HG03439 (cell line): ENCODE results near the gene TK2.
"Not testable (repeated sequence)": the region's sequence is repeated elsewhere in the genome, so short reads cannot be mapped to it uniquely, and the experiment has no call there.

Experiments used
- ATAC-seq: cut with Tn5 transposase; IDR thresholded peaks from one replicate; pipeline ENCODE4 v1.9.1; 2021; ENCODE audit warnings: mild to moderate bottlenecking, moderate library complexity; ENCODE audit not compliant: unreplicated experiment

TK2 gene

DNA sequence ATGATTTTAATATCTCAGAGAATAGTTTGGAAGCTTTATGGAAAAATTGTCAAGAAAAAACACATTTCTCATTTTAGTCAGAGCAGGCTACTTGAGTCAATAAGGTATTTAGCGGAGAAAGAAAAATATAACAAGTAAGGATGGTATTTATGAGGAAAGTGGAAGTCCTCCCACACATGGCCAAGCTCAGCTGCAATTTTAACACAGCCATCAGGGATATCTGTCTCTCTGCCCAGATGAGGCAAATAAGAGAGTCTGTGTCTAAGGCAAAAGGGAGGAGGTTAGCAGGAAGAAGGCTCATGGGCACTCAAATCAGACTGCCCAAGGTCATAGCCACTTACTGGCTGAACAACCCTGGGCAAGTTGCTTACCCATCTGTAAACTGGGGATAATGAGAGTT lies 24.2 kb upstream of the TK2 start:
- no peak for ATAC-seq

DNA sequence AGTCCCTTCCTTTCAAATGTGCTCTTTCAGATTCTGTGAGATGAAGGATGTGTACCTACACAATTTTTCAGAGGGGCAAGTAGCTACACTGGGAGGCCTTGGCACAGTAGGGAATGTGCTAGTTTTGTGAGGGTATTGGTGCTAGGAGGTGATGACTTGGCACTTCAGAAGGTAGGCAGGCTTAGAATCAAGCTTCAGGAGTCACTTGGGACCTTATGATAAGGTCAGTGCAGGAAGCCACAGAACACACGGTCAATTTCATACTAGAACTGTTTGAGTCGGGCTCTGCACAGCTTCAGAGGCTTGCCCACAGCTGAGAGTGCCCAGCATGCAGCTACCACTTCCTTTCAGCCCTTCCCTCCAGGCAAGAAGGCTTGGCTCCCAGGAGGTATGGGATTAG lies 22.4 kb upstream of the TK2 start:
- ATAC-seq: no peak

DNA sequence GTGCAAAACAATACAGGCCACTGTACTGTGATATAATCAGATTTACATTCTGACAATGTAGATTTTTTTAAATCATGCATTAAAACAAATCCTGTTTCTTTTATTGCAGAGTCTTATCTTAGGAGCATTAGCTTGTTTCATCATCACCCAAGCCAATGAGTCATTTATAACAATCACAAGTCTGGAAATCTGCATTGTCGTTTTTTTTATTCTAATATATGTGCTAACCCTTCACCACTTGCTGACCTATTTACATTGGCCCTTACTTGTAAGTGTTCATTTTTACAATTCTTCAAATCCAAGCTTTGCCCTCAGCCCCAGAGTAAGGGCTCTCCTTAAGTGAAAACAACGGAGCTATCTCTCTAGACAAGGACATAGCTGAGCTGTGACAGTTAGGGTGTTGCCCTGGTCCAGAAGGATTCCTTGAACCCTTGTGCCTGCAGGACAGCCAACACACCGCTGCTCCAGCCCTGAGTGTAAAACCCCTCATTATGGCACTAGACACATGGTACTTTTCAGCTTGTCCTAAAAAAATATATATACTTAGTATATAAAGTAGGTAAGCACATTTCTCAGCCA lies 20.0 kb upstream of the TK2 start:
- ATAC-seq: no peak

DNA sequence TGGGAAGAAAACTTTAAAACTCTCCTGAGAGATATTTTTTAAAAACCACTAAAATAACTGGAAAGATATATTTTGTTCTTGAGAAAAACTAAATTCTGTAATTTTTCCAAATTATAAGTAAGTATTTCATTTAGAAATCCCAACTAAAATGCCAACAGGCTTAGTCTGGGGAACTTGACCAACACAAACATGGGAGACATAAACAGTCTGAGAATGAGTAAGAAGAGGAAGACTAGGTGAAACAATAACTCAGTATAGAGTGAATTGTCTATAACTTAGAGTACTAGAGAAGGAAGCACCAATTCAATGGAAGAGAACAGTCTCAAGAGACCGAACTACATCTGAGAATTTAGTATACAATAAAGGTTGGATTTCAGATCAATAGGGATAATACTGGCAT lies 19.2 kb upstream of the TK2 start:
- no peak for ATAC-seq

DNA sequence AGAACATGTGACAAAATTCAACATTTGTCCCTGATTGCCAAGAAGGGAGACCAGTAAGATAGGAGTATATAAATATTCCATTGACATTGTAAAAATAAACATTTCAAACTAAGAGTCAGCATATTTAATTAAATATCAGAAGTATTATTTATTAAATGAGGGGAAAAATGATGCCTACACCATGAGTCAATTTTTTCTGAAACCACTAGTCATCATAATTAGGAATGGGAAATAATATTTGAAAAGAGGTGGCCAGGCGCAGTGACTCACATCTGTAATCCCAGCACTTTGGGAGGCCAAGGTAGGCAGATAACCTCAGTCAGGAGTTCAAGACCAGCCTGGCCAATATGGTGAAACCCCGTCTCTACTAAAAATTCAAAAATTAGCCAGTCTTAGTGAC lies 18.4 kb upstream of the TK2 start:
- no peak for ATAC-seq

DNA sequence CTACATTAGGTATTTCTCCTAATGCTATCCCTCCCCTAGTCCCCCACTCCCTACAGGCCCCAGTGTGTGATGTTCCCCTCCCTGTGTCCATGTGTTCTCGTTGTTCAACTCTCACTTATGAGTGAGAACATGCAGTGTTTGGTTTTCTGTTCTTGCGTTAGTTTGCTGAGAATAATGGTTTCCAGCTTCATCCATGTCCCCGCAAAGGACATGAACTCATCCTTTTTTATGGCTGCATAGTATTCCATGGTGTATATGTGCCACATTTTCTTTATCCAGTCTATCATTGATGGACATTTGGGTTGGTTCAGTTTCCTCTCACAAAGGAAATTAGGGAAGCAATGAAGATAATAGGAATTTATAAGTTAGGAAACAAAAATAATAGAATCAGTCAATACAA lies 17.3 kb upstream of the TK2 start:
- ATAC-seq: not testable (repeated sequence)

DNA sequence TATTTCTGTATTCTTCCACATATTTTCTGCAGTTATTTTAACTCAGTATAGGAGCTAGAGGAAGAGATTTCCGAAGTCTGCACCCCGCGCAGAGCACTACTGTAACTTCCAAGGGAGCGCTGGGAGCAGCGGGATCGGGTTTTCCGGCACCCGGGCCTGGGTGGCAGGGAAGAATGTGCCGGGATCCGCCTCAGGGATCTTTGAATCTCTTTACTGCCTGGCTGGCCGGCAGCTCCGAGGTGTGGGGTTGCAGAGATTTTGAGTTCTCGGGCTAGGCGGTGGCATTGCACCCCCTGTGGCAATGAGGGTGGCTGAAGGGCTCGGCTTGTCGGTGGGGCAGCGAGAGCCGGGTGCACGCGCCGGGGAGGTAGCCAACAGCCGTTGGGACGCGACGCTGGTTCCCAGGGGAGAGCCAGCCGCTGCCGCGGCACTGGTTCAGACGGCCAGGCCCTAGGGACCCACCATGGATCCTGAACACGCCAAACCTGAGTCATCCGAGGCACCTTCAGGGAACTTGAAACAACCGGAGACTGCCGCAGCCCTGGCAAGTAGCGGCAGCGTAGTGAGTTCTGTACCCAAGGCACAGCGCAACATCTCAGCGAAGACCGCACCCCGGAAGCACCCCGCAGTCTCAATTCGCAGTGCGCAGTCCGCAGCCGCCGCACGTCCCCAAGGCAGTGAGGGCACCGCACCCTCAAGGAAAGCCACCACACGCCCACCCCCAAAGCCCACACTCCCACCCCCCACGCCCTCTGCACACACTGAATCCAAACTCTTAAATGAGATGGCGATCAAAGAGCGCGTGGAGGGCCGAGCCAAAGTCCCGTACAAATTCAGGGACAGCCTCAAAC lies 16.4 kb upstream of the TK2 start, which contains the start of gene CMTM1:
Gene CMTM1 (plus strand): TSS at position 389 of the 851 bp plus-strand sequence. CDS start 75 bp downstream, at position 464.
- no peak for ATAC-seq

DNA sequence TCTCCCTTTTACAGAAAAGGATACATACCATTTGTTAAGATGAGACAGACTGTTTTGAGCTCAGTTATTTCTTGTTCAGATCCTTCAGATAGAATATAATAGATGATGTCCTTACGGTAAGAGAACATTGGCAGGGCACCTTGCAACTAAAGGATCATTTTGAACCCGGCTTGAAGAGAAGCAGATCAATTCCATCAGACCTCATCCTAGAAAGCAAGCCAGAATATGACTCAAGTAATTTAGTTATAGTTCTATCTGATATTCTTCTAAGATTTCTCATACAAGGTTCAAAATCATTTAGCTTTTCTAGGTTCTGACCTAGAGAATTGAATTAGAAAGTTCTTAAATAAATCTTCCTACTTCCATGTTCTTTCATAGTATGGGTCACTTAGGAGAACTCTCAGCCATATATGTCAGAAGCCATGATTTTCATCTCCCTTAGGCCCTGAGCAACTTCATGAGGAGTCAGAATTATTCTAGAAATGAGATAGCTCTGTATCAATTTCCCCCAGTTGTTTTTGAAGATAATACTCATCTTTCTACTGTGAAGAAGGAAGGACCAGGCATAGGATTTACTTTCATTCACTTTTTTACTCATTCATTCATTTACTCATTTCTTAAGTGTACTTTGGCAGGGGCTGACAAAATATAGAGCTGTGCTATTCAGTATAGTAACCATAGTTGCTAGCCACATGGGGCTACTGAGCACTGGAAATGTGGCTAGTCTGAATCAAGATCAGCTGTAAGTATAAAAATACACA lies 13.8 kb upstream of the TK2 start:
- ATAC-seq: no peak

DNA sequence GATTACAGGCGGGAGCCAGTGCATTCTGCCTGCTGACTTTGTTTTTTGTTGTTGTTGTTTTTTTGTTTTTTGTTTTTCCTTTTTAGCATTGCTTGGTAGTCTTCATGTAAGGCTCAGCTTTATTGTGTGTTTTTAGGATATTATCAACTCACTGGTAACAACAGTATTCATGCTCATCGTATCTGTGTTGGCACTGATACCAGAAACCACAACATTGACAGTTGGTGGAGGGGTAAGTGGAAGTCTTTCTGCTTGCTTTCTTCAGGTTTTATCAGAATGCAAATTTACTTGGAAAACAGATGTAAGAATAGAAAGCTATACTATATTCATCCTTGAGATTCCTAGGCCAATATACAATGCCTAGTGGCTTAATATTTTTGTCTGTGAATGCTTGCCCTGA lies 13.1 kb upstream of the TK2 start:
- no peak for ATAC-seq

DNA sequence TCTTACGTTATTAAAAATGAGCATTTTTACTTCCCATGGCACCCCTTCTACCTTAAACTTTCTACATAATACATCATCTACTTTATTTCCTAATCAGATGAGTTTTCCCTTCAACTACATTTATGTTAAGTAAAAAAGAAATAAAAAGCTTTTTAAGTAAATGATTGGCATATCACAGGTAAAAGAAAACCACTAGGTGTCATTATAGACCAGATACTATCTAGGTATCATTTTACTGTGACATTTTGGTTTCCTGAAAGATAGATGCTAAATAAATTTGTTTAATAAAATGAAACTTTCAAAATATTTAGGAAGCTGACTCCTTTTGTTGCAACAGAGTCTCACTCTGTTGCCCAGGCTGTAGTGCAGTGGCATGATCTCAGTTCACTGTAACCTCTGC lies 12.5 kb upstream of the TK2 start:
- ATAC-seq: no peak

DNA sequence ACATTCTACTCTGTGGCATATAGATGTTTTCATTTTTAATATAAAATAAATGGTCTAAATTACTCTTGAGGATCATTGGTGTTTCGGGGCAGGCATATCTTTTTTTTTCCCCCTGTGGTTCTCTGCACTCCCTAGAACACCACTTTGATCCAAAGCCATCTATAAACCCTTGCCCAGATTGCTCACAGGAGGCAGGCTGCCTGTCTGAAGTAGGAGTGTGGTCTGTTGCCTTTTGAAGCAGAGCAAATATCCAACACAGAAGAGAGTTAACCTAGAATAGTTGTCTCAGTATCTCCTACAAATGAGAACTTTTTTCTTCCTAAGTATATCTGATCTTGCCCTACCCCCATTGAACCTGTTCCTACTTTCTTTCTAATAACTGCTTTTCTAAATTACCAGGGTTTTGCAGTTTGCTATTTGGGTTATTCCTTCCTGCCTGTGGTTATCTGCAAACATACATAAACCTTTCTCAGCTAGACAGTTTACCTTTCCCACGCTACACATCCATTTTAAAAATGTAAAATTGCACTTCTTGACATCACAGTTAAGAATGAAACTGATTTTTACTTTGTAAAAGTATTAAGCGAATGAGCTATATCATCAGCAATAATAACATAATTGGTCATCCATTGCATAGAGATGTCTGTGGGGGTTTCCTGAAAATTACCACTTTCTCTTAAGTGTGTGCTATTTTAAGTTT lies 11.6 kb upstream of the TK2 start:
- no peak for ATAC-seq

DNA sequence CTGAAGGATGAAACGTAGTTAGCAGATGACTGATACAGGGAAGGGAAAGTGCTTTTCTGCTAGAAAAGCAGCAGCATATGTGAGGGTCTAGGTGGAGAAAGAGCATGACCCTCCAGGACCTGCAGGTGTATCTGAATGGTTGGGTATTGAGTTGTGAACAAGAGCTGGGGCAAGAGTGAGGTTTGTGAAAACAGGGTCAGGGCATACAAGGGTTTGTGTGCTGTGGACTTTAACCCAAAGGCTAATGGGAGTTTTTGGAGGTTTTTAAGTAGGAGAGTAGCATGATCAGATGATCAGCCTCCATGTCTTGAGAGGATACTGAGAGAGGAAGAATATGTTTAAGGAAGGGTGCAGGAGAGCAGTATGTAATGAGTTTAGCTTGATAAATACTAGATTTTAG lies 10.2 kb upstream of the TK2 start:
- no peak for ATAC-seq

DNA sequence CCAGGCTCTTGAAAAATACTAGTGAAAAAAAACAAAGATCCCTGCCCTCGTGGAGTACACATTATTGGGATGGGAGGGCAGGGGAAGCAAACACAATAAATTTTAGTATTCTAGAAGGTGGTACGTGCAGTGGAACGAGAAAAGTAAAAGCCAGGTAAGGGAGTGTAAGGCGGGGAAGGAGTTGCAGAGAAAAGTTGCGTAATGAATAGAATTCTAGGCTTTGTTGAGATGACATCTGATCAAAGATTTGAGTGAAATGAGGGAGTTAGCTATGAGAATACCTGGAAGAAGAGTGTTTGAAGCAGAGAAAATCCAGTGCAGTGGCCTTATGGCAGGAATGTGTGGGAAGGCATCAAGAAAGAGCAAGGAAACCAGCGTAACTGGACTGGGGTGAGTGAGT lies 4.6 kb upstream of the TK2 start:
- no peak for ATAC-seq

DNA sequence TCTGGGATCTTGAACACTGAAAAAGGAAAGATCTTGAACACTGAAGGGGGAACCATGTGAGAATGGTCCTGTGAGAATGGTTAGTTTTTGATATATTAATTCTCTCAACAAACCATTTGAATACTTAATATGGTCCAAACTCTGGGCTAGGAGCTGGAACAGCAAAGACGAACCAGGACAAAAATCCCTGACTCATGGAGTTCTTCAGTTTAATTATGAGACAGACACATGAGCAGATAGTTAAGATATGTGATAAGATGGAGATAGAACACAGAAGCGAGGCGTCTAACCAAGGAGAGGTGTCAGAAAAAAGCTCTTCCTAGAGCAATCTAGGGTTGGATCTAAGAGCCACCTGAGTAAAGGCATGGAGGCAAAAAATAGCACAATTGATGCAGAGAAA lies 4.1 kb upstream of the TK2 start:
- ATAC-seq: no peak

DNA sequence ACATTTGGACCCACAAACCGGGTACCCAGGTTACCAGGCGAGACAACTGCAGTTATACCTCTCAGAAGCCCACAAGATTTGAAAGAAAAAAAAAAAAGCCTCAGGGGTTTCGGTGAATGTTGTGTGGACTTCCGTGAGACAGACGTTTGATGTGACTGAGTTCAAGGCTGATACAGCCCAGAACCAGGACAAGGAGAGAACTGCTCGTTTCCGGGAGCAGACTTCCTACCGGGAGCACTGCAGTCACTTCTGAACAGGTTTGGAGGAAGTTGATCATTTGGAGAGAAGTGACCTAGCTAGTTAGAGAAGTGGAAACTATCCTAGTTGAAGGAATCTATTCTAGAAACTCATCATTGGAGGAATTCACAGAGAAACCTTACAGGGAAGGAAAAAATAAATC lies 3.3 kb upstream of the TK2 start:
- no peak for ATAC-seq

DNA sequence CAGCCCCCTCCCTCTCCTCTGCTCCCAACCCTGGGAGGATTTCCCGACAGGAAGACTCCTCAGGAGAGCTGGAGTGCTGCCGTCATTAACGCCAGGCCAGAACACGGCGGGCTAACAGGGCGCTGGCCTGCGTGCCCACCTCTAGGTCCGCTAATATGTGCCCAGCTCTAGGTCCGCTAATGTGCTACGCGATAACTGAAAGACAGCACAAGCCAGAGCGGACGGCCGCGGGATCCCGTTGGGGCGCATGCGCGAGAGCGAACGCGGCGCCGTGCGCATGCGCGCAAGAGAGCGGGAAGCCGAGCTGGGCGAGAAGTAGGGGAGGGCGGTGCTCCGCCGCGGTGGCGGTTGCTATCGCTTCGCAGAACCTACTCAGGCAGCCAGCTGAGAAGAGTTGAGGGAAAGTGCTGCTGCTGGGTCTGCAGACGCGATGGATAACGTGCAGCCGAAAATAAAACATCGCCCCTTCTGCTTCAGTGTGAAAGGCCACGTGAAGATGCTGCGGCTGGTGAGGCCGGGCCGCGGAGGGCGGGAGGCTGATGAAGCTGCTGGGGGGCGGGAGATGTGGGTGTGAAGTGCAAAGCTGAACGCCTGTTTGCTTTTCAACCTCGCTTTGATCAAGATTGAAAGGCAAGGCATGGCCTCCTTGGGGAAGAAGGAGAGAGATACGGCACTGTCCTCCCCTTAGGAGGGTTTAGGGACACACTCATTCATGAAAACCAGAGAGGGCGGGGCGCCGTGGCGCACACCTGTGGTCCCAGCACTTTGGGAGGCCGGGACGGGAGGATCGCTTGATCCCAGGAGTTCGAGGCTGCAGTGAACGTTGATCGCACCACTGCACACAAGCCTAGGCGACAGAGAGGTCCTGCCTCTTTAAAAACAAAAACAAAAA lies 2.6 kb upstream of the TK2 start, which contains the start of gene CKLF:
Gene CKLF (plus strand): TSS at position 291 of the 892 bp plus-strand sequence. CDS start 140 bp downstream, at position 431.
- peak; percentile 71 for ATAC-seq

DNA sequence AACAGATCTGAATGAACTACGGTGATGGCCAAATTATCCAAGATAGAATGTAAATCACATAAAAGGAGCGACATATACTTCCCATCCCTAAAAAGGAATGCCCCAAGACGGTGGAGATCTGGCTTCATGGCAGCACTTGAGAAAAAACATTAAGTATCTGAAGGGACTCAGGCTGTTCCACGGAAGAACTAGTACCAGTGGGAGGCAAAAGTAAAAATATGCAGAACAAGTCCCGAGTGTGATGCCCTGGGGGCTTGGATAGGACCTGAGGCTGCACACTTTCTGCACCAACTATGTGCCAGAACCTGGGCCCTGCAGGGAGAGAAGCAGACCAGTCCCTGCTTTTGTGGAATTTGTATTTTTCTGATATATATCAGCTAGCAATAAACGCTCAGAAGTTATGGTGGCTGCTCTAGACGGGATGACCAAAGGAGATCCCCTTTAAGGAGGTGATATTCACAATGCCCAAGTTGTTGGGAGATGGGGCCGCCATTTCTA lies 1.9 kb upstream of the TK2 start:
- ATAC-seq: peak; percentile 15

DNA sequence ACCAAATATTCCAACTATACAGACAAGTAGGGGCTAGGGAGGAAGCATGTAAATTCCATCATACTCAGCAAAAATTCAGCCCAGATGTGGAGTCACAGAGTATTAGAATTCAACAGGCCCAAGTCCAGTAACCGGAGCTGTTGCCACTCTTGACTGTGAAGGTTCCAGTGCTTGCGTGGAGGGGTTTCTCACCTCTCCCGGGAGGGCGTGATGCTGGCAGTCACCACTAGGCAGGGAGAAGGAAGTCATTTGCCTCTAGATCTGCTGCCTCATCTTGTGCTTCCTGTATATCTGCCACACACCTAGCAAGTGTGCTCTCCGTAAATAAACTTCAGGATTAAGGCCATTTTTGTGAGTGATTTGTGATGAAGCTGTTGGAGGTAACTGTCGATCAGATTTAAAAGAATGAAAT lies 1.4 kb upstream of the TK2 start:
- ATAC-seq: no peak

DNA sequence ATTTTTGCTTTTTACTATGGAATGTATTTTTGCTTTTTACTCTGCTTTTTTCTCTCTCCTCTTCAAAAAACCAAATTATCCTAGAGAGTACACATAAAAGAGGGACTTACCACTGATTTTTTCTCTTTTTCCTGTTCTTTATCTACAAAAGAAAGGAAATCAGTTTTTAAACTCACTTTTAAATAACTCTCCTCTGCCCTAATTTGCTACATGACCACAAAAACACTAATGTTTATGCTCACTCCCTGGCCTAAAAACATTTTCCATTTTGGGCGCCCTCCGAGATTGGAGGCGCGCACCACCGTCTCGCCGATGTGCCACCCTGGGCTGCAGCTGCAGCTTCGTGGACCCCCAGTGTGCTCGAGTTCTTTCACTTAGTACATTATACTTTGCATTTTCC lies 1.1 kb downstream of the TK2 start:
- ATAC-seq: no peak

DNA sequence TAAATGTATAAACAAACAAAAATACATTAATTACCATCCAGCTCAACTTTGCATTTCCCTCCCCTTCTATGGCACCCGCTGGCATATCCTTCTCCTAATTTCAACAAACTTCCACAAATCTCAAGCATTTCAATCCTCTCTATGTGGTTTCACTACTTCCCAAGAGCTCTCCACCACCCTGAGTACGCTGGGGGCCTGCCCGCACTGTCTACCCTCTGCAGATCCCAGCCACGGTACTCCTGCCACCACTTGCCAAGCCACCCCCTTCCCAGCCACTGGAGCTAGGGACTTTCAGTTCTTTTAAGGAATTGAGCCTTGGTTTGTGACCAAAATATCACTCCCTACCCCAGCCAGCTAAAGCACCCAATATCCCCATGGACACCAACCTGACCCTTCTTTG lies 1.9 kb downstream of the TK2 start:
- no peak for ATAC-seq
